Measurements from ENCODE around the gene MRPL11. TPM values are rescaled to one million over a fixed set of nuclear protein-coding genes. Genes with fewer than 3 reads are reported as not detected.

MRPL11 gene
- total and polyA plus RNA-seq, 2 of the 13 experiments (the other 11 are each of a cell fraction or from before 2014, with no cell fraction given), result 72.9 to 176 TPM

DNA sequence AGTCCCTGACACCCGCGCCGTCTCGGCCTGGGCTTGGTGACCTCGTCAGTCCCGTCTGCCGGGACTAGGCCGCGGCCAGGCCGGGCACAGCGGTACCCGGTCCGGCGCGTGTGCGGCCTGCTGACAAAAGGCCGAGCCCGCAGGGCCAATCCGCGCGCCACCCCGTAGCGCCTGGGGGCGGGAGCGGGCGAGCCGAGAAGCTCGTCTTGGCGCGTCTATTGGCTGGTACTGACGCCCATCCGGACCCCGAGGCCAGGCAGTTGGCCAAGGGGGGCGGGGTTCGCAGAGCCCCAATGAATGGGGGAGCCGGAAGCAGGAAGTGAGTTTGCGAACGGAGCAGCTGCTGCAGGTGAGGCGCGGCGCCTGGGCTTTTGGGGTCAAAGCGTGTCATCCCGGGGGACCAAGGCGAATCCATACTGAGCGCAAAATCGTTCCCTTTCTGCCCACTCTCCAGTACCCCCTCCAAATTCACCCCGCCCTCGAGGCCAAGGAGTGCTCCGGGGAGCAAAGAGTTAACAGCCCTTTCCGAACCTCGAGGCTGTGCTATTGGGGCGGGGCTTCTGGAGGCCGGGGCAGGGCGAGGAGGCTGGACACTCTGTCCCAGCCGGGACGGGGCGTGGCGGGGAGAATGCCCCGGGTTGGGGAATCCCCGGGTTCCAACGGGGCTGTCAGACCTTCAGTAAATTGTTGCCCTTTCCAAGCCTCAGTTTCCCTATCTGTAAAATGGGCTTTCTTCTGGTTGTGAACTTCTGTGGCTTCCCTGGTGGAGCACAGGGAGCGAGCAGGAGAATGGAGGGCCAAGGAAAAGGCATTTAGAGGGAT, 41.7 kb upstream of the MRPL11 start, which contains the start of gene DPP3 (continued):
- TF ChIP-seq, protein P1, sequence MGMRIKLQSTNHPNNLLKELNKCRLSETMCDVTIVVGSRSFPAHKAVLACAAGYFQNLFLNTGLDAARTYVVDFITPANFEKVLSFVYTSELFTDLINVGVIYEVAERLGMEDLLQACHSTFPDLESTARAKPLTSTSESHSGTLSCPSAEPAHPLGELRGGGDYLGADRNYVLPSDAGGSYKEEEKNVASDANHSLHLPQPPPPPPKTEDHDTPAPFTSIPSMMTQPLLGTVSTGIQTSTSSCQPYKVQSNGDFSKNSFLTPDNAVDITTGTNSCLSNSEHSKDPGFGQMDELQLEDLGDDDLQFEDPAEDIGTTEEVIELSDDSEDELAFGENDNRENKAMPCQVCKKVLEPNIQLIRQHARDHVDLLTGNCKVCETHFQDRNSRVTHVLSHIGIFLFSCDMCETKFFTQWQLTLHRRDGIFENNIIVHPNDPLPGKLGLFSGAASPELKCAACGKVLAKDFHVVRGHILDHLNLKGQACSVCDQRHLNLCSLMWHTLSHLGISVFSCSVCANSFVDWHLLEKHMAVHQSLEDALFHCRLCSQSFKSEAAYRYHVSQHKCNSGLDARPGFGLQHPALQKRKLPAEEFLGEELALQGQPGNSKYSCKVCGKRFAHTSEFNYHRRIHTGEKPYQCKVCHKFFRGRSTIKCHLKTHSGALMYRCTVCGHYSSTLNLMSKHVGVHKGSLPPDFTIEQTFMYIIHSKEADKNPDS (CRISPR knock-in tag; IDR thresholded peaks at IDR 0.05), result peak; percentile 71; the same call in 1 of the 2 replicates
- TF ChIP-seq, protein P2, sequence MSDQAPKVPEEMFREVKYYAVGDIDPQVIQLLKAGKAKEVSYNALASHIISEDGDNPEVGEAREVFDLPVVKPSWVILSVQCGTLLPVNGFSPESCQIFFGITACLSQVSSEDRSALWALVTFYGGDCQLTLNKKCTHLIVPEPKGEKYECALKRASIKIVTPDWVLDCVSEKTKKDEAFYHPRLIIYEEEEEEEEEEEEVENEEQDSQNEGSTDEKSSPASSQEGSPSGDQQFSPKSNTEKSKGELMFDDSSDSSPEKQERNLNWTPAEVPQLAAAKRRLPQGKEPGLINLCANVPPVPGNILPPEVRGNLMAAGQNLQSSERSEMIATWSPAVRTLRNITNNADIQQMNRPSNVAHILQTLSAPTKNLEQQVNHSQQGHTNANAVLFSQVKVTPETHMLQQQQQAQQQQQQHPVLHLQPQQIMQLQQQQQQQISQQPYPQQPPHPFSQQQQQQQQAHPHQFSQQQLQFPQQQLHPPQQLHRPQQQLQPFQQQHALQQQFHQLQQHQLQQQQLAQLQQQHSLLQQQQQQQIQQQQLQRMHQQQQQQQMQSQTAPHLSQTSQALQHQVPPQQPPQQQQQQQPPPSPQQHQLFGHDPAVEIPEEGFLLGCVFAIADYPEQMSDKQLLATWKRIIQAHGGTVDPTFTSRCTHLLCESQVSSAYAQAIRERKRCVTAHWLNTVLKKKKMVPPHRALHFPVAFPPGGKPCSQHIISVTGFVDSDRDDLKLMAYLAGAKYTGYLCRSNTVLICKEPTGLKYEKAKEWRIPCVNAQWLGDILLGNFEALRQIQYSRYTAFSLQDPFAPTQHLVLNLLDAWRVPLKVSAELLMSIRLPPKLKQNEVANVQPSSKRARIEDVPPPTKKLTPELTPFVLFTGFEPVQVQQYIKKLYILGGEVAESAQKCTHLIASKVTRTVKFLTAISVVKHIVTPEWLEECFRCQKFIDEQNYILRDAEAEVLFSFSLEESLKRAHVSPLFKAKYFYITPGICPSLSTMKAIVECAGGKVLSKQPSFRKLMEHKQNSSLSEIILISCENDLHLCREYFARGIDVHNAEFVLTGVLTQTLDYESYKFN (CRISPR knock-in tag; conservative IDR thresholded peaks at IDR 0.05), result no peak; the same call in 1 of the 2 replicates
- TF ChIP-seq ZNF737 (CRISPR knock-in tag; IDR thresholded peaks at IDR 0.05; ENCODE audit: borderline replicate concordance) (0 out of 2 replicates have a peak, but pooled peaks have one; percentile 49), ZNF556 (CRISPR knock-in tag; IDR thresholded peaks at IDR 0.05; ENCODE audit: borderline replicate concordance) (peak; percentile 54), CBX1 (IDR thresholded peaks at IDR 0.05; ENCODE audit: low read depth) (no peak), ZNF143 (CRISPR knock-in tag; IDR thresholded peaks at IDR 0.05) (no peak), ZNF296 (CRISPR knock-in tag; conservative IDR thresholded peaks at IDR 0.05) (peak; percentile 88), ZNF652 (CRISPR knock-in tag; IDR thresholded peaks at IDR 0.05; ENCODE audit: borderline replicate concordance, low read depth) (peak; percentile 99)
- TF ChIP-seq, protein P3, sequence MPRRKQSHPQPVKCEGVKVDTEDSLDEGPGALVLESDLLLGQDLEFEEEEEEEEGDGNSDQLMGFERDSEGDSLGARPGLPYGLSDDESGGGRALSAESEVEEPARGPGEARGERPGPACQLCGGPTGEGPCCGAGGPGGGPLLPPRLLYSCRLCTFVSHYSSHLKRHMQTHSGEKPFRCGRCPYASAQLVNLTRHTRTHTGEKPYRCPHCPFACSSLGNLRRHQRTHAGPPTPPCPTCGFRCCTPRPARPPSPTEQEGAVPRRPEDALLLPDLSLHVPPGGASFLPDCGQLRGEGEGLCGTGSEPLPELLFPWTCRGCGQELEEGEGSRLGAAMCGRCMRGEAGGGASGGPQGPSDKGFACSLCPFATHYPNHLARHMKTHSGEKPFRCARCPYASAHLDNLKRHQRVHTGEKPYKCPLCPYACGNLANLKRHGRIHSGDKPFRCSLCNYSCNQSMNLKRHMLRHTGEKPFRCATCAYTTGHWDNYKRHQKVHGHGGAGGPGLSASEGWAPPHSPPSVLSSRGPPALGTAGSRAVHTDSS (CRISPR knock-in tag; conservative IDR thresholded peaks at IDR 0.05), result no peak
- TF ChIP-seq, protein P4, sequence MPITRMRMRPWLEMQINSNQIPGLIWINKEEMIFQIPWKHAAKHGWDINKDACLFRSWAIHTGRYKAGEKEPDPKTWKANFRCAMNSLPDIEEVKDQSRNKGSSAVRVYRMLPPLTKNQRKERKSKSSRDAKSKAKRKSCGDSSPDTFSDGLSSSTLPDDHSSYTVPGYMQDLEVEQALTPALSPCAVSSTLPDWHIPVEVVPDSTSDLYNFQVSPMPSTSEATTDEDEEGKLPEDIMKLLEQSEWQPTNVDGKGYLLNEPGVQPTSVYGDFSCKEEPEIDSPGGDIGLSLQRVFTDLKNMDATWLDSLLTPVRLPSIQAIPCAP (CRISPR knock-in tag; IDR thresholded peaks at IDR 0.05; ENCODE audit: low read depth), result no peak
- TF ChIP-seq, protein P5, sequence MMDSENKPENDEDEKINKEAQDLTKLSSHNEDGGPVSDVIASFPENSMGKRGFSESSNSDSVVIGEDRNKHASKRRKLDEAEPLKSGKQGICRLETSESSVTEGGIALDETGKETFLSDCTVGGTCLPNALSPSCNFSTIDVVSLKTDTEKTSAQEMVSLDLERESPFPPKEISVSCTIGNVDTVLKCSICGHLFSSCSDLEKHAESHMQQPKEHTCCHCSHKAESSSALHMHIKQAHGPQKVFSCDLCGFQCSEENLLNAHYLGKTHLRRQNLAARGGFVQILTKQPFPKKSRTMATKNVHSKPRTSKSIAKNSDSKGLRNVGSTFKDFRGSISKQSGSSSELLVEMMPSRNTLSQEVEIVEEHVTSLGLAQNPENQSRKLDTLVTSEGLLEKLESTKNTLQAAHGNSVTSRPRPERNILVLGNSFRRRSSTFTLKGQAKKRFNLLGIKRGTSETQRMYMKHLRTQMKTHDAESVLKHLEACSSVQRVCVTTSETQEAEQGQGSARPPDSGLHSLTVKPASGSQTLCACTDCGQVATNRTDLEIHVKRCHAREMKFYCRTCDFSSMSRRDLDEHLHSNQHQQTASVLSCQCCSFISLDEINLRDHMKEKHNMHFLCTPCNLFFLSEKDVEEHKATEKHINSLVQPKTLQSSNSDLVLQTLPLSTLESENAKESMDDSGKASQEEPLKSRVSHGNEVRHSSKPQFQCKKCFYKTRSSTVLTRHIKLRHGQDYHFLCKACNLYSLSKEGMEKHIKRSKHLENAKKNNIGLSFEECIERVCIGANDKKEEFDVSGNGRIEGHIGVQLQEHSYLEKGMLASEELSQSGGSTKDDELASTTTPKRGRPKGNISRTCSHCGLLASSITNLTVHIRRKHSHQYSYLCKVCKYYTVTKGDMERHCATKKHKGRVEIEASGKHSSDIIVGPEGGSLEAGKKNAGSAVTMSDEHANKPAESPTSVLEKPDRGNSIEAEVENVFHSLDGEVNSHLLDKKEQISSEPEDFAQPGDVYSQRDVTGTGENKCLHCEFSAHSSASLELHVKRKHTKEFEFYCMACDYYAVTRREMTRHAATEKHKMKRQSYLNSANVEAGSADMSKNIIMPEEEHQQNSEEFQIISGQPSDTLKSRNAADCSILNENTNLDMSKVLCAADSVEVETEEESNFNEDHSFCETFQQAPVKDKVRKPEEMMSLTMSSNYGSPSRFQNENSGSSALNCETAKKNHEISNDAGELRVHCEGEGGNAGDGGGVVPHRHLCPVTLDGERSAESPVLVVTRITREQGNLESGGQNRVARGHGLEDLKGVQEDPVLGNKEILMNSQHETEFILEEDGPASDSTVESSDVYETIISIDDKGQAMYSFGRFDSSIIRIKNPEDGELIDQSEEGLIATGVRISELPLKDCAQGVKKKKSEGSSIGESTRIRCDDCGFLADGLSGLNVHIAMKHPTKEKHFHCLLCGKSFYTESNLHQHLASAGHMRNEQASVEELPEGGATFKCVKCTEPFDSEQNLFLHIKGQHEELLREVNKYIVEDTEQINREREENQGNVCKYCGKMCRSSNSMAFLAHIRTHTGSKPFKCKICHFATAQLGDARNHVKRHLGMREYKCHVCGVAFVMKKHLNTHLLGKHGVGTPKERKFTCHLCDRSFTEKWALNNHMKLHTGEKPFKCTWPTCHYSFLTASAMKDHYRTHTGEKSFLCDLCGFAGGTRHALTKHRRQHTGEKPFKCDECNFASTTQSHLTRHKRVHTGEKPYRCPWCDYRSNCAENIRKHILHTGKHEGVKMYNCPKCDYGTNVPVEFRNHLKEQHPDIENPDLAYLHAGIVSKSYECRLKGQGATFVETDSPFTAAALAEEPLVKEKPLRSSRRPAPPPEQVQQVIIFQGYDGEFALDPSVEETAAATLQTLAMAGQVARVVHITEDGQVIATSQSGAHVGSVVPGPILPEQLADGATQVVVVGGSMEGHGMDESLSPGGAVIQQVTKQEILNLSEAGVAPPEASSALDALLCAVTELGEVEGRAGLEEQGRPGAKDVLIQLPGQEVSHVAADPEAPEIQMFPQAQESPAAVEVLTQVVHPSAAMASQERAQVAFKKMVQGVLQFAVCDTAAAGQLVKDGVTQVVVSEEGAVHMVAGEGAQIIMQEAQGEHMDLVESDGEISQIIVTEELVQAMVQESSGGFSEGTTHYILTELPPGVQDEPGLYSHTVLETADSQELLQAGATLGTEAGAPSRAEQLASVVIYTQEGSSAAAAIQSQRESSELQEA (CRISPR knock-in tag; IDR thresholded peaks at IDR 0.05; ENCODE audit: not compliant biosample characterization), result peak; percentile 5

Data from HepG2 (cell line).